Esophagus squamous epithelium (tissue), 5 donors: ENCODE measurements around the gene SPON1. TPM values are rescaled to one million over a fixed set of nuclear protein-coding genes. Genes with fewer than 3 reads are reported as not detected.

Source experiments
- DNase-seq: peaks from one replicate; lab custom pipeline; 2025; lab: John Stamatoyannopoulos, UW
- H3K27ac ChIP-seq, 4 donors: fragments of 200-600 bp; sonication (generic); one replicate each; pipeline ENCODE4 v1.5.1; 2016 to 2019; ENCODE audit warnings: mild to moderate bottlenecking in 1 of 4
- H3K27me3 ChIP-seq, 4 donors: fragments of 200-600 bp; sonication (generic); 1 replicate in 3 of 4; 2 replicates in 1 of 4; pipeline versions ENCODE4 v1.5.1 to v1.6.0; 2017 to 2021; ENCODE audit warnings: antibody characterized with exemption in 1 of 4
- H3K36me3 ChIP-seq, 3 donors: fragments of 200-600 bp; sonication (generic); one replicate each; pipeline ENCODE4 v1.5.1; 2016 to 2019
- H3K4me1 ChIP-seq, 3 donors: fragments of 200-600 bp; sonication (generic); one replicate each; pipeline ENCODE4 v1.5.1; 2017 to 2019
- H3K4me3 ChIP-seq, 4 donors: fragments of 200-600 bp; sonication (generic); 1 replicate in 3 of 4; 2 replicates in 1 of 4; pipeline ENCODE4 v1.5.1; 2016 to 2019; ENCODE audit warnings: mild to moderate bottlenecking in 2 of 4, moderate library complexity in 1 of 4
- H3K9me3 ChIP-seq, 3 donors: fragments of 200-600 bp; sonication (generic); one replicate each; pipeline ENCODE4 v1.5.1; 2016 to 2019
- CTCF ChIP-seq, 6 experiments: fragments of 450-650 bp in 4 of 6; fragments of 200-600 bp in 2 of 6; sonication (generic) in 2 of 6; IDR thresholded peaks; one replicate each; pipeline ENCODE4 v1.5.1; 2016 to 2019; ENCODE audit warnings: antibody characterized with exemption in 6 of 6, mild to moderate bottlenecking in 4 of 6, moderate library complexity in 4 of 6
- POLR2A ChIP-seq, 4 donors: fragments of 450-650 bp; IDR thresholded peaks; one replicate each; pipeline ENCODE4 v1.6.1; 2017; ENCODE audit warnings: antibody characterized with exemption in 4 of 4, mild to moderate bottlenecking in 4 of 4, moderate library complexity in 3 of 4
- WGBS, 2 donors: methylation state at CpG; one replicate each; pipeline ENCODE4 v1.1.5; 2018; 5-methylcytosine and 5-hydroxymethylcytosine counted together
- intact Hi-C: fragments of 100-400 bp; cut with DNase I; formaldehyde crosslinking; loops from one replicate; pipeline ENCODE4 v1.15.0; 2022
- total RNA-seq, 4 donors: library from RNA; depleted of rRNA; stranded (reverse); fragments of >200 nt; gene quantifications; one replicate each; pipeline ENCODE4 v1.1.0, GENCODE V29; 2016
- donor health status: DM: yes; HTN: yes; CAD: no.

The SPON1 gene
- total RNA-seq, 4 donors from 2014 or later, result 1.6 to 44.4 (median 6.5) TPM

DNA sequence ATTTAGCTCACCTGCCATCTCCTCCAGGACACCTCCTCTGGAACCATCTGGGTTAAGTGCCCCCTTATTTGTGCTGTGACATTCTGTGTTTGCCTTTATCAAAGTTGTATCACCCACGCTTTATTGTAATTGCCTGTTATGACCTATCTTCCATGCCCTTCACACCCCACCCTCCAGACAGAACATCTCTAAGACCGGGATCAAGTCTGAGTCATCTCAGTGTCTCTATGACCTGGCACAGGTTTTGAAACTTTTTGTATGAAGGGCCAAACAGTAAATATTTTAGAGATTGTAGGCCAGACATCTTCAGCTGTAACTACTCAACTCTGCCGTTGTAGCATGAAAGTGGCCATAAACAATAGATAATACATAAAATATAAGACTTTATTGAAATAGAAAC lies 161.8 kb downstream of the SPON1 start:
- intact Hi-C loops, result no loop called here
- H3K4me1 ChIP-seq, result peaks cover 0 to 22% (median 0%) of the 10 kb centered on the region in 3 donors
- 24 to 40% methylated on average over 3 of the region's 3 CpGs for WGBS, 2 donors
- no peaks in the 10 kb centered on the region for H3K36me3 ChIP-seq
- no peaks in the 10 kb centered on the region for H3K9me3 ChIP-seq
- no peak overlapping the region for H3K4me3 ChIP-seq
- H3K27ac ChIP-seq, result no peak overlapping the region
- TF ChIP-seq POLR2A (IDR thresholded peaks at IDR 0.05) (no peak), CTCF (IDR thresholded peaks at IDR 0.05) (no peak)
- no peaks in the 10 kb centered on the region for H3K27me3 ChIP-seq
- DNase-seq, result no peak

- 38 to 52% methylated on average over 3 of the region's 3 CpGs for WGBS, 2 donors
- TF ChIP-seq POLR2A (IDR thresholded peaks at IDR 0.05) (no peak), CTCF (IDR thresholded peaks at IDR 0.05) (no peak)
- no peaks in the 10 kb centered on the region for H3K36me3 ChIP-seq
- H3K4me1 ChIP-seq, result peaks cover 0 to 22% (median 0%) of the 10 kb centered on the region in 3 donors
- H3K9me3 ChIP-seq, result no peaks in the 10 kb centered on the region
- DNase-seq, result no peak
- no peaks in the 10 kb centered on the region for H3K27me3 ChIP-seq
- H3K4me3 ChIP-seq, result no peak overlapping the region
- intact Hi-C loops, result no loop called here
- H3K27ac ChIP-seq, result no peak overlapping the region
Measured at GRCh38 chr11:14124886-14125285, 162.4 kb downstream of the SPON1 start.

- TF ChIP-seq CTCF (IDR thresholded peaks at IDR 0.05), result no peak
- TF ChIP-seq POLR2A (IDR thresholded peaks at IDR 0.05), result no peak
- peaks cover 0 to 22% (median 0%) of the 10 kb centered on the region in 3 donors for H3K4me1 ChIP-seq
- no peaks in the 10 kb centered on the region for H3K9me3 ChIP-seq
- intact Hi-C loops, result no loop called here
- no peak for DNase-seq
- no peaks in the 10 kb centered on the region for H3K27me3 ChIP-seq
- H3K27ac ChIP-seq, result no peak overlapping the region
- WGBS, 2 donors, result 78% methylated on average over 2 of the region's 2 CpGs
- H3K36me3 ChIP-seq, result no peaks in the 10 kb centered on the region
- H3K4me3 ChIP-seq, result no peak overlapping the region
Measured at GRCh38 chr11:14125529-14125928, 163.0 kb downstream of the SPON1 start.

DNA sequence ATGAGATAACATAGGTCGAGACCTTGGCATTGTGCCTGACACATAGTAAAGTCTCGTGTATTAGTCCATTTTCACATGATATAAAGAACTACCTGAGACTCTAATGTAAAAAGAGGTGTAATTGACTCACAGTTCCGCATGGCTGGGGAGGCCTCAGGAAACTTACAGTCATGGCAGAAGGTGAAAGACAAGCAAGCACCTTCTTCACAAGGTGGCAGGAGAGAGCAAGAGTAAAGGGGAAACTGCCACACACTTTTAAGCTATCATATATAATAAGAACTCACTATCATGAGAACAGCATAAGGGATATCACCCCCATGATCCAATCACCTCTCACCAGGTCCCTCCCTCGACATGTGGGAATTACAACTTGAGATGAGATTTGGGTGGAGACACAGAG lies 165.2 kb downstream of the SPON1 start:
- Histone ChIP-seq H3K9me3 (no peaks in the 10 kb centered on the region), H3K36me3 (no peaks in the 10 kb centered on the region), H3K4me3 (no peak overlapping the region), H3K27ac (no peak overlapping the region), H3K4me1 (peaks cover 0 to 22% (median 0%) of the 10 kb centered on the region in 3 donors), H3K27me3 (no peaks in the 10 kb centered on the region)
- intact Hi-C loops, result no loop called here
- DNase-seq, result no peak
- 80 to 87% methylated on average over 4 of the region's 4 CpGs for WGBS, 2 donors
- TF ChIP-seq CTCF (IDR thresholded peaks at IDR 0.05) (no peak), POLR2A (IDR thresholded peaks at IDR 0.05) (no peak)

- Histone ChIP-seq H3K27ac (no peak overlapping the region), H3K4me3 (no peak overlapping the region), H3K27me3 (no peaks in the 10 kb centered on the region), H3K9me3 (no peaks in the 10 kb centered on the region), H3K4me1 (no peaks in the 10 kb centered on the region), H3K36me3 (no peaks in the 10 kb centered on the region)
- 76 to 80% methylated on average over 4 of the region's 4 CpGs for WGBS, 2 donors
- intact Hi-C loops, result no loop called here
- no peak for DNase-seq
- no peak for TF ChIP-seq POLR2A (IDR thresholded peaks at IDR 0.05)
Measured at GRCh38 chr11:14132312-14132711, 169.8 kb downstream of the SPON1 start.

DNA sequence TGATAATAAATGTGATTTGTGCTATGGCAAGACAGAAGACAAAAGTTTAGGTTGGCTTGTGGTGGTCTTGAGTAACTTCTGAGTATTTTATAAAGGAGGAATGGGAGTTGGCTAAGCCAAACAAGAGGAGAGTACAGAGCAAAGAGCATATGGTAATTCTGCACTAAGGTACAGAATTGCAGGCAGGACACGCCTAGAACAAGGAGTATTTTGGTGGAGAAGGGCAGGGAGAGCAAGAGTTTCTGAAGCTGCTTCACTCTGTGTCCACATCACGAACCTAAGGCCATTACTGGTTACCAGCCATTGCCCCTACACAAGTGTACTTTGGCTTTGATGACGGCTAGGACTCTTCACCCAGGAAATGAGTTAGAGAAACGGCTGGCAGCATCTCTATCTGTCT lies 170.9 kb downstream of the SPON1 start:
- no peaks in the 10 kb centered on the region for H3K4me1 ChIP-seq
- 87 to 92% methylated on average over 4 of the region's 4 CpGs for WGBS, 2 donors
- no peak overlapping the region for H3K4me3 ChIP-seq
- no peak overlapping the region for H3K27ac ChIP-seq
- no peaks in the 10 kb centered on the region for H3K9me3 ChIP-seq
- TF ChIP-seq CTCF (IDR thresholded peaks at IDR 0.05) (no peak), POLR2A (IDR thresholded peaks at IDR 0.05) (no peak)
- no peaks in the 10 kb centered on the region for H3K27me3 ChIP-seq
- intact Hi-C loops, result no loop called here
- no peaks in the 10 kb centered on the region for H3K36me3 ChIP-seq
- DNase-seq, result no peak
